HG03571 (cell line): ENCODE results near the gene SIGLEC1.

Experiments
- ATAC-seq: cut with Tn5 transposase; IDR thresholded peaks from one replicate; pipeline ENCODE4 v1.9.1; 2021; ENCODE audit not compliant: unreplicated experiment

Gene SIGLEC1

DNA sequence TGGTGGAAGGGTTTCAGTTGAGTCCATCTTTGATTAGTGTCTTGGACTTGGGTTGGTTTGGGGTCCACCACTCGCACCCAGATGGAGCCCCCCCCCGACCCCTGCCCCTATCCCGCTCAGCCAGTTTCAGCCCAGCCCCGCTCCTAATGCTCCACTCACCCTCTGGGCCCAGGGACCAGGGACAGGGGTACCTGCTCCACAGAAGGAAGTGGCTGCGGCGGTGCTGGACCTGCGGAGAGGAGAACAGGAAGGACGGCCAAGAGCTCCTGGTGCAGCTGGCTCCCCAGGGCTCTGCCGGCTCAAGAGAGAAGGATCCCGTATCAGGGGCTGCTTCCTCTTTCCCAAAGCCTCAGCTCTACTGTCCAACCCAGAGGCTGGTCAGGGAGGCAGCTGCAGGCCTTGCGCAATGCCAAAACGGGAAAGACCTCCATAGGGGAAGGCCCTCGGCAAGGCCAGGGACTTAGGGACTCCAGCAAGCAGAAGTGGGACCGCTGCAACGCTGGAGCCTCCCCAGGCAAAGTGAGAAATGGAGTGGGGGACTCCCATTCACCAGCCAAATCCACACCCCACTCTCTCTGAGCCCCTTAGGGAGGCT, at the start of gene SIGLEC1:
SIGLEC1 (minus strand) TSS at position 322 of the 595 bp plus-strand sequence. CDS start 5,472 bp downstream, outside the sequence.
- no peak for ATAC-seq

DNA sequence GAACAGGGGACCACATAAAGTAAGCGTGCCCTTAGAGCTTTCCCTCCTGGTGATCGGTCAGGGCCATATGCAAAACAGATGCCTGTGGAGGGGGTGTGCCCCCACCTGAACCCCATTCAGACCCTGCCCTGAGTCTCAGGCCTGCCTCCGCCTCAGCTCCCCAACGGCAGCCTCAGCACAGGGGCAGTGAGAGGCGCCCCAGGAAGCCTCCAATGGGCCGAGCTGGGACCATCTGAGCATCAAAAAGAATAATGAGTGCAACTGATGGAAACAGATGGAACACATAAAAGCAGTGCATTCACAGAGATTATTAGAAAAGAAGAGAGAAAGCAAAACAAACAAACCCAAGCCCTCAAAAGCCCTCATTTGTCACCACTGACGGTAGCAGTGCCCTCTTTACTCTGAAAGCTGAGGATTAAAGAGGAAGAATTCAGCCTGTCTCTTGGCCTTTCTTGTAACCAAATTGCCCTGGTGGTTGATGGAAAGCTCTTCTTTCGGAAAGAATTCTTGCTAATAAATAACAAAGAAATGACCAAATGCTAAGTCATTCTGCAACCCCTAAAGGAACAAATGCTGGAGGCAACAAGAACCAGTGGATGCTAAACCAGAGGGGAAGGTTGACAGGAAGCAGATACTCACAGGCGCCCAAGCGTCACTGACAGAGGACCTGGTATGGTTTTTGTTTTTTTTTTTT, 48.4 kb upstream of the SIGLEC1 start:
- ATAC-seq, result no peak

DNA sequence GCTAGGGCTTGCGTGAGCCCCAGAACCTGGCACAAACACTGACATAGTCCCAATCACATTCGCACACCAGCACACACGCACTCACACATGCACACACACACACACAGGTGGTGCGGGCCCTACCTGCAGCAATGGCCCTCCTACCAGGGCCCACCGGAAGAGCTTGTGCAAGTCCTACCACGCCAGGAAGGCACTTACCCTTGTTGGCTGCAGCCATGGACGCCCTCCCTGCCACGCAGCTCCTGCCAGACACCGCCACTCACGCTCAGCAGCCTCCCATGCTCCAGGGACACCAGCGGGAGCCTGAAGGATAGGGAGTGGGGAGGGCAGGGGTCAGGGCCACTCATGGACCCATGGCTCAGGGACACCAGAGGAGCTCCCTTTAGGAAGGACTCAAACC, 47.5 kb upstream of the SIGLEC1 start:
- no peak for ATAC-seq

DNA sequence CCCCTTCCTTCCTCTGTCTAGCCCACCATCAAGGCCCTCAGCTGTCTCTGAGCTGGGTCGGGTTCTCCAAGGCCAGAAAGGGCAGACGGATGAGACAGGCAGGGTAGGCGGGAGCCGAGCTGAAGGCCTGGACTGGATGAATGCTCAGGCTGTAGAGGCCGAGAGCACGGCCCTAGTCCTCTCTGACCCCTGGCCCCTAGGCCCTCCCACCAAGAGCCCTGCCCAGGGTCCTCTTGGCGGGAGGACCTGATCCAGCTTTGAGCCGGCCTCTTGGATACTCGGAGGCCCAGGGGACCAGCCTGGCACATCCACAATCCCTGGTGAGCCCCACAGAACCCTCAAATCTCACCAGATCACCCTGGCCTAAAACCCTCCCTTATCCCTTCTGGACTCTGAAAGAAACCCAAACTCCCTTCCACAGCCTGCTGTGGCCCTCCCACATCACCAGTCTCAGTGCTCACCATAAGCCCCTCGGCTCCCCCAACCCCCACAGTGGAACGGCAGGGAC, 47.0 kb upstream of the SIGLEC1 start:
- no peak for ATAC-seq

DNA sequence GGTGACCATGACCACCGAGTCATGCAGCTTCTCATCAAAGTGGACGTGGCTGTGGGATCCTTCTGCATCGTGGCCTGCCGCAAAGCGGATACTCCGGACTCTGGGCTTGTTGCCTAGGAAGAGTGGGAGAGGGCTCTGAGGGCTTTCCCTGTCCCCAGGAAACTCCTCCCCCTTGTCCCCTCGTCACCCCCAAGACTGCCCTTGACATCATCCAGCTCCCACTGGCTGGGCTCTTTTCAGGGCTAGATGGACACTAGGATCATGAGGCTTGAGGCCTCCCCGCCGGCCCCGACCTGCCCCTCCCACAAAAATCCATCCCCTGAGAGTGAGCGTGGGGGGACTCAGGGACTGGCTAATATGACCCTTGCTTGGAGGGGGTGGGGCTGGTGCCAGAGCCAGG, 46.2 kb upstream of the SIGLEC1 start:
- no peak for ATAC-seq

DNA sequence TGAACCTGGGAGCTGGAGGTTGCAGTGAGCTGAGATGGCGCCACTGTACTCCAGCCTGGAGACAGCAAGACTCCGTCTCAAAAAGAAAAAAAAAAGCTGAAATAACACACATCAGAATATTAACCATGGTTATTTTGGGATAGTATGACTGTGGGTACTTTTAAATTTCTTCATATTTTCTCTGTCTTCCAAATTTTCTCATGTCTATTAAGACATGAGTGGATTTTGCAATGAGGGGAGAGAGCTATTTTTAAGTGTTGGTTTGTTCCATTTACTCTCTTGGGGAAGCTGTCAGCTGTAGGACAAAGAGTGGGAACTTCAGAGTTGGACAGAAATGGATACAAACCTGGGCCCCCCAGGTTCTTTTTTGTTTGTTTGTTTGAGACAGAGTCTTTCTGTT, 44.9 kb upstream of the SIGLEC1 start:
- ATAC-seq, result no peak

DNA sequence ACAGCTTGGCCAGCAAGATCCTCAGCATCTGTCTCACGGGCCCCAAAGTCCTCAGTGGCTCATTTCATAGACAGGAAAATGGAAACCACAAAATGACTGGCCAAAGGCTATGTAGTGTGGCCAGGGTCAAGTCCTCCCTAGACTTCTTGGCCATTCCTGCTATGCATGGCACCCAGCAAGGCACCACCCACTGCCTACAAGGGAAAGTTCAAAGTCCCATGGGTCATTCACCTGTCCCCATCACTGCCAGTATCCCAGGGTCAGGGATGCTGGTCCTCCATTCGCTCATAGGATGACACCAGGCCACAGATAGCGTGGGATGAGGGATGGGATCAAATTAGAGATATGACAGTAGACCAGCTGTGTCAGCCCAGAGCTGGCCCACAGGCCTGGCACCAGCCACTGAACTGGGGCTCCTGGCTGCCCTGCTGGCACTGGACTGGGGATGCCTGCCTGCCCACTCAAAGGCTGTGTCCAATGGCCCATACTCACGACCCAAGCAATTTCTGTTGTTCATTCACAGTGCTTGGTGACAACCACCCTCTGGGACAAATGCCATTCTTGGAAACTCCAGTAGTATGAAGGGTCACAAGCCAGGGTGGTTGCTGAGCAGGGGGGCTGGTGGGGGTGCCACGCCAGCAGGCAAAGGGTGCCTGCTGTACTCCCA, 43.5 kb upstream of the SIGLEC1 start:
- ATAC-seq, result no peak

DNA sequence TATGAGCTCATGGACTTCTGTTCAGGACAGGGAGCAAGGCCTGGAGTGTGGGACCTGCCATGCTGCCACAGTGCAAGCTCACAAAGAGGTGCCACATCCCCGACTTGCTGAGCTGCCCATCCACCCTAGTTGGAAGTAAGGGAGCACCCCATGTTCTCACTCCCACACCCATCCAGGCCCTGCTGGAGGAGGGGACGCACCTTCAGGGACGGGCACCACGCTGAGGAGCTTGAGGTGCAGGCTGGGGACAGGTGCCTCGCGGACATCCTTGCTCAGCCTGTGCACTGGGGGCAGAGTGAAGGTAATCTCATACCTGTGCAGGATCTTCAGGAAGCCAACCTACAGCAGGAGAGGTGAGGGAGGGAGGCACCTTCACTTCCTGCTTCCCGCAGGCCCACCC, 42.9 kb upstream of the SIGLEC1 start:
- no peak for ATAC-seq

DNA sequence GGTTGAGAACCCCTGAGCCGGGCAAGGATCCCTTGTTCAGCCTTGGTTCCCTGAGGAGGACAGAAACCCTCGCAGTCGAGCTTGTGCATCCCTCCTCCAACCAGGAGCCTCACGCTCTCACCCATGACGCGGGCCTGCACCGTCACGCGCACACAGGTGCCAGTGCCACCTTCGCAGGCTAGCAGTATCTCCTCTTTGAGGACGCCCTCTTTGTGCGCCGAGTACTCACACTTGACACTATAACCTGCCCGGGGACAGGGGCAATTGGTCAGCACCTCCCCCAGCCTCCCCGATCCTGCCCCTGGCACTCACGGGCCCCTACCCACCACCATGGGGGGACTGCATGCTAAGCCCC, 41.9 kb upstream of the SIGLEC1 start:
- ATAC-seq, result no peak

DNA sequence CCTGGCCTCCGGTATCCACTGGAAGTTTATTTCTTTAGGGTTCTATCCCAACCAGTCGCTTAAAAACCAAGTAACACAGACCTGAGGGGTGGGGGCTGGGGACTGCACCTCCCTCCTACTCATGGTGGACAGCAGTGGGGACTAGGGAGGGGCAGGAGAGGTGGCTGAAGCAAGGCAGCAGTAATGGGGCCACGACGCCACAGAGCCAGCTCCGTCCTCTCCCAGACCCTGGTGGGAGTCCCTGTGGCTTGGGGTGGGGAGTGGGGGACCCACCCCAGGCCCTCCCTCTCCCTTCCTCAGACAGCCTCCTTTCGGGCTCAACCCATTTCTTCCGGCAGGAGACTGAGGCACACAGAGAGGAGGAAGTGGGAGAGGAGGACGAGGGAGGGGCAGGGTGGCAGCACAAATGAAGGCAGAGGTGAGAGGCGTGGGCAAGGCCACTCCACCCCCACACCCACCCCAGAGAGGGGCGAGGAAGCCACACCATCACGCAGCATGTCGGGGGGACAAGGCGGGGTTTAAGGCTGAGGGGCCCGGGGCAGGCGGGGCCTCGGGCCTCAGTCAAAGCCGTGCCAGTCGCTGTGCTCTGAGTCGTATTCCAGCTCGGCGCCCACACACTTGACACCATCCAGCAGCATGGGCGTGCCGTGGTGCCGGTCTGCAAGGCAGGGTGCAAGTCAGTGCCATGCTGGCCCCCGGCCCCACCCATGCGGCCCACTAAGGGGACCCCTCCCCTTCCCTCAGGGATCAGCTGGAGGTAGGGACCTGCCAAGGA, 41.3 kb upstream of the SIGLEC1 start:
- ATAC-seq, result no peak

DNA sequence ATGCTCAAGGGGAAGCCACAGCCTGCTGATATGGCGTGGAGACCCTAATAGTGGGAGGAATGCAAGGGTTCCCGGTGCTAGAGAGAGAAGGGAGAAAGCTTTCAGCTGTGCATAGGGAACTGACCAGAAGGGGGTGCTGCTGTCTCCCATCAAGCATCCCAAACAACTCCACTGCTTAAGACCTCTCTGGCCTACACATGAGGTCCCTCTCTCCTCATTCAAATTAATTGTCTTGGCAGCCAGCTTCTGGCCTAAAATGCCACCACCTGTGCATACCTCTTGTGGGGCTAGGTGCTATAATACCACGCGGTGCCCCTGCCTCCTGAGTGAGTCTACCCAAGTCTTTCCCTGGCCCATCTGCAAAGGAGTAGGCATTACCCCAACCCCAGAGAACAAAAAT, 40.7 kb upstream of the SIGLEC1 start:
- ATAC-seq, result no peak

DNA sequence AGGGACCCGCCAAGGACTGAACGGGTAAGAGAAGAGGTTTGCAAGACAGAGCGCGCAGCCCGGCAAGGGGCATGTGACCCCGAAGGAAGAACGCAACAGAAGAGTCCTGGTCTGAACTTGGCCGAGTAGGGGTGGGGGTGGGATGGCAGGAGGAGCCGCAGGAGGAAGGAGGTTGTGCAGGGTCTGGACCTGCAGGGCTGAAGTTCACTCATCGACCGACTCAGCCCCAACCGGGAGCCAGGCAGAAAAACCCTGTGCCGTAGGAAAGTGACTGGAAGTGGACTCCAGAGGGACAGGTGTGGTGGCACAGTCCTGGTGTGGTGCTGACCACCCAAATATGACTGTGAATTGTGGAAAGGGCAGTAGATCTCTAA, 40.0 kb upstream of the SIGLEC1 start:
- ATAC-seq, result no peak

DNA sequence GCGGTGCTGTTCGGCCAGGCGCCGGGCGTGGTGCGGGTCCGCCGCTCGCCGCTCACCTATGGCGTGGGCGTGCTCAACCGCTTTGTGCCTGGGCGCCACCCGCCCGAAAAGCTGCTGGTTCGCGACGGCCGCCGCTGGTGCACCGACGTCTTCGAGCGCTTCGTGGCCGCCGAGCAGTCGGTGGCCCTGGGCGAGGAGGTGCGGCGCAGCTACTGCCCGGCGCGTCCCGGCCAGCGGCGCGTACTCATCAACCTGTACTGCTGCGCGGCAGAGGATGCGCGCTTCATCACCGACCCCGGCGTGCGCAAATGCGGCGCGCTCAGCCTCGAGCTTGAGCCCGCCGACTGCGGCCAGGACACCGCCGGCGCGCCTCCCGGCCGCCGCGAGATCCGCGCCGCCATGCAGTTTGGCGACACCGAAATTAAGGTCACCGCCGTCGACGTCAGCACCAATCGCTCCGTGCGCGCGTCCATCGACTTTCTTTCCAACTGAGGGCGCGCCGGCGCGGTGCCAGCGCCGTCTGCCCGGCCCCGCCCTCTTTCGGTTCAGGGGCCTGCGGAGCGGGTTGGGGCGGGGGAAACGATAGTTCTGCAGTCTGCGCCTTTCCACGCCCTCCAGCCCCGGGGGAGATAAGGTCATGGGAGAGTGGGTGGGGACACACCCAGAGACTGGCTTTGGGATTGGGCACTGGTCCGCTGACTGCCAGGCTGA, 39.4 kb upstream of the SIGLEC1 start:
- no peak for ATAC-seq

DNA sequence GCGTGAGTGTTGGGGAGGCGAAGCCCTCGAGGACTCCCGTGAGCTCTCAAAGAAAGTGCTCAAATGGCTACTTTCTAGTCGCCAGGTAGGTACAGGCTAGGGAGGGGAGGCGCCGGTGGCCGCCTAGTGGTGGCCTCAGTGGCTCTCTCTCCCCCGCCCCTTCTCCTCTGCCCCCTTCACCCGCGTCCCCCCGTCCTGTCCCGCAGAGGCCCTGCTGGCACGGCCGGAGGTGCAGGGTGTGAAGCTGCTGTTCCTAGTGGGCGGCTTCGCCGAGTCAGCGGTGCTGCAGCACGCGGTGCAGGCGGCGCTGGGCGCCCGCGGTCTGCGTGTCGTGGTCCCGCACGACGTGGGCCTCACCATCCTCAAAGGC, 38.9 kb upstream of the SIGLEC1 start:
- ATAC-seq, result no peak

DNA sequence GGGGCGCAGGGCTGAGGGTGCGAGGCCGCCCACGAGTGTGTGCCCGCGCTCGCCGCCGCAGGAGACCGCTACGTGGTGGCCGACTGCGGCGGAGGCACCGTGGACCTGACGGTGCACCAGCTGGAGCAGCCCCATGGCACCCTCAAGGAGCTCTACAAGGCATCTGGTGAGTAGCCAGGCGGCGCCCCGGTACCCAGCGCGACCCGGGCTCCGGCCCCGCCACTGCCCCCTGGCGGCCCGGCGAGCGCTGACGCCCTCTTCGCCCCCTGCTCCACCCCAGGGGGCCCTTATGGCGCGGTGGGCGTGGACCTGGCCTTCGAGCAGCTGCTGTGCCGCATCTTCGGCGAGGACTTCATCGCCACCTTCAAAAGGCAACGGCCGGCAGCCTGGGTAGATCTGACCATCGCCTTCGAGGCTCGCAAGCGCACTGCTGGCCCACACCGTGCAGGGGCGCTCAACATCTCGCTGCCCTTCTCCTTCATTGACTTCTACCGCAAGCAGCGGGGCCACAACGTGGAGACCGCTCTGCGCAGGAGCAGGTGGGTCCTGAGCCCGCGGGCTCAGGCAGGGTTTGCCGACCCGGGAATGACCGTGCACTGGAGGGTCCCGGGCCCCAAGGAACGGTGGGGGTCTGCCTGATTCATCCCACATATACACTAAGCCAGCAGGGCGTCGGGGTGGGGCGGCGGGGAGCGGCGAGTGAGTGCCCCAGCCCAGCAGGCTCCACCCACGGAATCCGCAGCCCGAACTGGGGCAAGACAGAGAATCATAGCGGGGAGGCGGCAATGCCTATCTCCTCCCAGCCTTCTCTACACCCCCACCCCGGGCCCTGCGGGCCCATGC, 37.5 kb upstream of the SIGLEC1 start:
- ATAC-seq, result no peak

DNA sequence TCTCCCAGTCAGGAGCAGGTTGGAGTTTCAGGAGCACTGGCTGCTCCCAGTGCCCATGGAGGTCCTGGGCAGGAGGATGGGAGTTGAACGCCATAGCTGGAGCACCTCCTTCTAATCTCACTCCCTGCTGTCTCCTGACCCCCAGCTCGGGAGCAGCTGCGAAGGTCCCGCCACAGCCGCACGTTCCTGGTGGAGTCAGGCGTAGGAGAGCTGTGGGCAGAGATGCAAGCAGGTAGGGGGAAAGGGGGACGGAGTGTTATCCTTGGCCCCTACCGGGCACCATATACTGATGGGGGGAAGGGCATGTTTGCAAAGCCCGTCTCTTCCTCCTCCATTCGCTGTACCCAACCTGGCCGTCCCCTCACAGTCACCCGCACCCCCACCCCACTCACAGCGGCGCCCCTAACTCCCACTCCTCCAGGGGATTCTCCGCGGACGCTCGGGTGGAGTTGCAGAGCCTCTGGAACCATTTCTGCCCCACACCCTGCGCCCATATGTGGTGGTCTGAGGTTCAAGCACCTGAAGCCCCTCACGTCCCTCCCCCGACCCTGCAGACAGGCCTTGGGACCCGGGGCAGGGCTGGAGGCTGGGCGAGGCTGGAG, 36.8 kb upstream of the SIGLEC1 start:
- no peak for ATAC-seq

DNA sequence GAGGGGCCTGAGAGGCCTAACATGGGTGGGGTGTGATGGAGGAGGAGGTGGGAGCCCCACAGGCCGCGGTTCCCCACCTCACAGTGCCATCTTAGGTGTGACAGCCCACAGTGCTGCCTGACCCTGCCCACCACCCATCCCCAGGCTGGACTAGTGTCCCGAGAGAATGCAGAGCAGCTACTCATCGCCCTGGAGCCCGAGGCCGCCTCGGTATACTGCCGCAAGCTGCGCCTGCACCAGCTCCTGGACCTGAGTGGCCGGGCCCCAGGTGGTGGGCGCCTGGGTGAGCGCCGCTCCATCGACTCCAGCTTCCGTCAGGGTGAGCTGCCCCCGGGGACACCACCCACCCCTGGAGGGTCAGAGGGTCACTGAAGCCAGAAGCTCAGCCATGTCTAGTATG, 35.7 kb upstream of the SIGLEC1 start:
- no peak for ATAC-seq

DNA sequence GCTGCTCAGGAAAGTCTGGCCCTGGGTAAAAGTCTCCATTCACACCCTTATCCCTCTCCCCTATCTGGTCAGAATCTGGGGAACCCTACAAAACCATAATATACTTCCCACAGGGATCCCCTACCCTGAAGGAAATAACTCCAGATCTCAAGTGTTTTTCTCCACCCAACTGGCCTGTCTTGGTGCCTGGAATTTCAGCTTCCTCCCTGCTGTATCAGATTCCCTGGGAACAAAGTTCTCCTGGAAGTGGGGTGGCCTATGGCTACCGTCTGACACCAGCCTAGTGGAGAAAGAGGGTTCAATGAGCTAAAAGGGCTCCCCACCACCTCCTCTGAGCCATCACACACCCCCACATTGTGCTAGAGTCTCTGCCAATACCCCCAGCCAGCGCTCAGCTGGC, 35.1 kb upstream of the SIGLEC1 start:
- ATAC-seq, result no peak

DNA sequence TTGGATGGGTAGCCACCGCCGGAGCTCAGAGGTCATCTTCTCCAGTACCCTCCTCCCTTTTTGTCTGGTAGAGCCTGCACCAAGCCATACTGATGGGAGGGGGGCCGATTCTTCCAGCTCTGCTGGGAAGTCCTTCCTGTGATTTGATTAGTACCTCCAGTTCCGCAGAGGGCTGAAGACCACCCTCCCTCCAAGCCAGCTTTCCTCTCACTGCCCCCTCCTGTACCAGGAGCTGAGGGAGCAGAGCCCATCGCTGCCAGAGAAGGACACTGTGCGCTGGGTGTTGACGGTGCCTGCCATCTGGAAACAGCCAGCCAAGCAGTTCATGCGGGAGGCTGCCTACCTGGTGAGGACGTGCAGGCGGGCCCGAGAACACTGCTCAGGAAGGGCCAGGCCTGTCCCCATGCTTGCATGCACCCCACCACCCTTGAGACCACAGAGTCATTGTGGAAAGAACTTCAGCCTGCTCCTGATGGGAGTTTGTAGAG, 33.3 kb upstream of the SIGLEC1 start:
- no peak for ATAC-seq
